HFFc6 (cell line): ENCODE measurements around the gene INTS11. TPM values are rescaled to one million over a fixed set of nuclear protein-coding genes. Genes with fewer than 3 reads are reported as not detected.

Source experiments
- DNase-seq: peaks from one replicate; pipeline ENCODE4 v3.0.0-alpha.2; 2018
- H3K27ac Mint-ChIP-seq: 2 replicates; pipeline ENCODE4 v1.8.0; 2020; ENCODE audit warnings: mild to moderate bottlenecking, mixed read lengths
- H3K27me3 Mint-ChIP-seq: 2 replicates; pipeline ENCODE4 v1.8.0; 2021; ENCODE audit warnings: mild to moderate bottlenecking, moderate library complexity, mixed read lengths; ENCODE audit not compliant: insufficient read depth
- H3K36me3 Mint-ChIP-seq: 2 replicates; pipeline ENCODE4 v1.8.0; 2021; ENCODE audit warnings: low read depth, mixed read lengths
- H3K4me1 Mint-ChIP-seq: 2 replicates; pipeline ENCODE4 v1.8.0; 2020; ENCODE audit warnings: low read depth, mixed read lengths
- H3K4me3 Mint-ChIP-seq: 2 replicates; pipeline ENCODE4 v1.8.0; 2020; ENCODE audit warnings: mild to moderate bottlenecking, moderate library complexity, mixed read lengths
- H3K9me3 Mint-ChIP-seq: 2 replicates; pipeline ENCODE4 v1.8.0; 2020; ENCODE audit warnings: mild to moderate bottlenecking, mixed read lengths
- CTCF ChIP-seq: fragments of 200-600 bp; sonication (generic); IDR thresholded peaks from 2 replicates; pipeline ENCODE4 v1.5.0; 2021; ENCODE audit warnings: antibody characterized with exemption, mild to moderate bottlenecking
- total RNA-seq, 6 experiments: library from RNA; stranded (reverse); fragmentation: NEBNext Ultra II Directional; extraction: Animal tissue kit (Norgen Biotek cat#: 25700); gene quantifications; 2 replicates in 1 of 6; 3 replicates in 5 of 6; pipeline ENCODE4 v1.2.3, GENCODE V29; 2021

Gene INTS11
- total RNA-seq, 6 experiments from 2014 or later = 65.6 to 78.3 (median 69.8) TPM

GRCh38 chr1:1351511-1352427 is 27.3 kb upstream of the INTS11 start:
- peak overlapping the region; percentile 84 for H3K27ac Mint-ChIP-seq
- peaks cover 17% of the 10 kb centered on the region for H3K27me3 Mint-ChIP-seq
- H3K36me3 Mint-ChIP-seq = peaks cover 10% of the 10 kb centered on the region
- H3K4me1 Mint-ChIP-seq = peaks cover 23% of the 10 kb centered on the region
- no peaks in the 10 kb centered on the region for H3K9me3 Mint-ChIP-seq
- no peak for TF ChIP-seq CTCF
- peak; percentile 53 for DNase-seq
- peak overlapping the region; percentile 69 for H3K4me3 Mint-ChIP-seq

- Mint-ChIP-seq H3K9me3 (no peaks in the 10 kb centered on the region), H3K36me3 (peaks cover 10% of the 10 kb centered on the region), H3K4me3 (peak within 1 kb of the TSS; percentile 91), H3K27ac (peak within 1 kb of the TSS; percentile 89), H3K4me1 (peaks cover 41% of the 10 kb centered on the region), H3K27me3 (peaks cover 17% of the 10 kb centered on the region)
- peak; percentile 65 for TF ChIP-seq CTCF
- DNase-seq = peak; percentile 74
Measured at GRCh38 chr1:1349256-1350012, 25.0 kb upstream of the INTS11 start, which contains the start of gene DVL1. Gene DVL1 (minus strand): TSS chr1:1349418. CDS start chr1:1349065, 353 bp downstream.

- no peak for DNase-seq
- H3K36me3 Mint-ChIP-seq = peaks cover 10% of the 10 kb centered on the region
- peaks cover 41% of the 10 kb centered on the region for H3K4me1 Mint-ChIP-seq
- TF ChIP-seq CTCF = no peak
- H3K27ac Mint-ChIP-seq = peak overlapping the region; percentile 89
- peaks cover 14% of the 10 kb centered on the region for H3K27me3 Mint-ChIP-seq
- H3K9me3 Mint-ChIP-seq = no peaks in the 10 kb centered on the region
- H3K4me3 Mint-ChIP-seq = peak overlapping the region; percentile 91
Measured at GRCh38 chr1:1348420-1349255, 24.2 kb upstream of the INTS11 start.

GRCh38 chr1:1347663-1348419 is 23.4 kb upstream of the INTS11 start:
- peak overlapping the region; percentile 91 for H3K4me3 Mint-ChIP-seq
- peaks cover 15% of the 10 kb centered on the region for H3K27me3 Mint-ChIP-seq
- peaks cover 8% of the 10 kb centered on the region for H3K36me3 Mint-ChIP-seq
- DNase-seq = no peak
- TF ChIP-seq CTCF = no peak
- H3K27ac Mint-ChIP-seq = peak overlapping the region; percentile 89
- peaks cover 40% of the 10 kb centered on the region for H3K4me1 Mint-ChIP-seq
- H3K9me3 Mint-ChIP-seq = no peaks in the 10 kb centered on the region
